ENCODE results near the gene SS18L1.

Gene SS18L1

GRCh38 chr20:62198931-62199330 is 55.4 kb downstream of the SS18L1 start:
- DNase-seq = no peak

GRCh38 chr20:62200491-62201172 is 57.1 kb downstream of the SS18L1 start:
- DNase-seq = no peak

GRCh38 chr20:62201173-62202082 is 57.9 kb downstream of the SS18L1 start:
- DNase-seq = peak; percentile 45

- DNase-seq = no peak
Measured at GRCh38 chr20:62202083-62202395, 58.5 kb downstream of the SS18L1 start.

DNA sequence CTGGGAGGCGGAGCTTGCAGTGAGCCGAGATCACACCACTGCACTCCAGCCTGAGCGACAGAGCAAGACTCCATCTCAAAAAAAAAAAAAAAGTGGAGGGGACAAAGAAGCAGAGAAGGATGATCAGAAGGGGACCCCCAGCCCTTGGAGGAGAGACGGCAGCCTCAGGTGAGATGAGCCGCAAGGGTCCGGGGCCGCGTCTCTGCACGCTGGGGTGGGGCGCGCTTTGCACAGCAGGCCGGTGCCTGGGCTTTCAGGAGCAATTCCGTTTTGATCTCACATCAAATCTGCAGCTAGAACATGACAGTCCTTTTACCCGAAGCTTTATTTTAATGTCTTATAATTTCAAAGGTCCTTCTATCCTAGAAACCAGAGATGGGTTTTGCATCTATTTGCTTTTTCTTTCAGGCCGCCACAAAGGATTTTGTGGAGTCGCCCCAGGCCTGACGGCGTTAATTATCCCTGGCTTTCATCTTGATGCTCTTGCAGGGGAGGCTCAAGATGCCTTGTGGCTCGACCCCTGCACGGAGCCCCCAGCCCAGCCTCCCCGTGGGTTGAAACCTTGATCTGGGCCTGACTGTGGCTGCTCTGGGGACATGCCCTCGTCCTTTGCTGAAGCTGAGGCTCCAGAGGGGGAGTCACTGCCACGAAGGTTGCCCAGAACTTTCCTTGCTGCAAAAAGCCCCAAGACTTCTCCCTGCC is 59.3 kb downstream of the SS18L1 start:
- DNase-seq = no peak

GRCh38 chr20:62203378-62204030 is 59.9 kb downstream of the SS18L1 start:
- DNase-seq = no peak

DNA sequence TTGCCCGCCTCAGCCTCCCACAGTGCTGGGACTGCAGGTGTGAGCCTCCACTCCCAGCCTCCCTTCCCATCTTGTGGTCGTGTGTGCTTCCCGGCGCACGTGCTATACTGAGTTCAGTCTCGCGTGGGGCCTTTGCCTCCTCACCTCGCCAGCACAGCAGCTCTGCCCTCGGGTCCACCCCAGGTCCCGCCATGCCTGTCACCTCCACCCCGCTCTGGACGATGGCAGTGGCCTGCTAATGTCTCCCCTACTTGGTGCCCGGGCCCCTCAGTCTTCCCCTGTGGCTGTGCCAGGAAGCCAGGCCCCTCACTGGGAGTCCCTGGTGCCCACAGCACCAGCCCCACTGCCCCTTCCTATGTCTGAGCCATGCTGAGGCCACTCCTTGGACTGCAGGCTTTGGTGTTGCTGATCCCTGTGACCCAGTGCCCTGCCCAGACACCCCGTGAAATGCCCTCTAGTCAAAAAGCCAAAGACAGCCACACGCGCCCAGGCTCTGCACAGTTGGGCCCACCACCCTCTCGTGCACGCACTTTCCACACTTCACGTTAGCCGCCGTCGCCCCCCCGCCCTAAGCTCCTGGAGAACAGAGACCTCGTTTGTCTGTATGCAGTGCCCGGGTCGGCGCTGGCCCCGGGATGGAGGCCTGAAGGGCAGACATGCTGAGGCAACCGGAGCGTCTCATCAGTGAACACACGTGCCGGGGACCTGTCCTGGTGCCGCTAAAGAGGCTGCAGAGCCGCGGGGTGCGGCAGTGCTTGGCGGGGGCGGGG is 62.2 kb downstream of the SS18L1 start:
- no peak for DNase-seq

DNA sequence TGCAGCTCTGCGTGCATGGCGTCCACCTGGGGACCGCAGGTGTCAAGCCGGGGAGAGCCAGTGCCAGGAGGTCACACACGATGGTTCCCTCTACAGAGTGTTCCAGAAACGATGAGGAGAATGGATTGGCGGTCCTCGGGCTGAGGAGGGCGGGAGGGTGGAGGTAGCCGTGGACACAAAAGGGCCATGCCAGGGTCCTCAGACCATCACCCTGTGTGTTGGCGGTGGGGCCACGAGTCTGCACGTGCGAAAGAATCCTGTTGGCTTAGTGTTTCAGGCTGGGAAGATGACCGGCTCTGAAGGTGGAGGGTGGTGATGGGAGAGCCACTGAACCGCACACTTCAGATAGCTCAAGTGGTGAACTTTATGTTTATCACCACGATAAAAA is 62.8 kb downstream of the SS18L1 start:
- DNase-seq = no peak

DNA sequence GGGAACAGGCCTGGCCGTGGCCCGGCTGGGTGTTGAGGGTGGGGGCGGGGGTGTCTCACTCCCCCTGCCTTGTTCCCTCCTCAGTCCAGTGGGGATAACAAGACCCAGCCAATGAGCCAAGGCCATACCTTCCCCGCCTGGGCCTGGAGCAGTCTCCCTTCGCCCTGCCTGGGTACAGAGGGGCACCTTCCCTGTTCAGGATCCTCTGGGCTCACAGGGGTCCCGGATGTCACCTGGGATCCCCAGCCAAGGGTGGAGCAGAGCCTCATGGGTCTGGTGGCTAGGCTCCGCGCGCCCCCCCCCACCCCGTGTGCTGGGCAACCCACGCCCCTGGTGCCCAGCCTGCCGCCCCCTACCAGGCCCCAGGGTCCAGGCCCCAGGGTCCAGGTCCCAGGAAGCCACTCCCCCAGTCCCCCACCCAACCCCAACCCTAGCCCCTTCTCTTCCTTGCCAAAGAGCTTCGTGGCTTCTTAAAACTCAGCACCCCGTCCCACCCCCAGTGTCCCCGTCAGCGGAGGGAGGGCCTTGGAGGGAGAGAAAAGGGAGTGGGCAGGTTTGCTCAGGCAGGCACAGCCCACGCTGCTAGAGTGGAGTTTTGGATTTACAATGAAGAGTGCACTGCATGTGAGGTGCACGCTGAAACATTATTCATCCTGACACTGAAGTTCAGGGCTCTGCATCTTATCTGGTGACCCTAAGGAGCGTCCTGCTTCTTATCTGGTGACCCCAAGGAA is 64.7 kb downstream of the SS18L1 start:
- no peak for DNase-seq

- no peak for DNase-seq
Measured at GRCh38 chr20:62208795-62209755, 65.5 kb downstream of the SS18L1 start.

DNA sequence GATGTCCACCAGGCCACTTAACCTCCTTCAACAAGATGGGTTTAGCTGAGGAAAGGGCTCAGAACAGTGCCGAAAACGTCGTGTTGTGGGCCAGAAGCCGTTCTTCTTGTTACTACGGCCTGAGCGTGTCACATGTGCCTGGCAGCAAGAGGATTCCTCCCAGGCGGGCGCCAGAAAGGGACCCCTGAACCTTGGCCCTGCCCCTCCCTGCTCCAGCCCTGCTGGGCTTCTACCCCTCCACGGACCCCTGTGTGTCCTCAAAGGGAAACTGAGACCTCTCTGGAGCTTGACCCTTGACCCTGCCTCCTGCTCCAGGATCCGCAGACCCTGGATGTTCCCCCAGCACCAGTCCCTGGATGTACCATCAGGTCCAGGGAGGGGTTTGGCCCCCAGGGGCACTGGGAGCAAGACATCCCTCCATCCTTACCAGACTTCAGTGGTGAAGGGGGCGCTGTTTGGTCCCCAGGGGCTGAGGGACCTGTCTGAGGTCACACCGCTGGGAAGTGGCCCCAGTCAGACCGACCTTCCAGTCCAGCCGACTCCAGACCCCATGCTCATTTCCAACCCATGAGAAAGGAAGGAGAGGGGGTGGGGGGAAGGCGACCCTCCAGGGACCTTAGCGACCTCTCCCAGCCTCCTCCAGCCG is 66.4 kb downstream of the SS18L1 start:
- DNase-seq = no peak

- no peak for DNase-seq
Measured at GRCh38 chr20:62210496-62210855, 66.9 kb downstream of the SS18L1 start.

GRCh38 chr20:62211216-62211615 is 67.6 kb downstream of the SS18L1 start:
- no peak for DNase-seq

- DNase-seq = no peak
Measured at GRCh38 chr20:62211769-62212288, 68.3 kb downstream of the SS18L1 start.

GRCh38 chr20:62212299-62212698 is 68.7 kb downstream of the SS18L1 start:
- DNase-seq = no peak

DNA sequence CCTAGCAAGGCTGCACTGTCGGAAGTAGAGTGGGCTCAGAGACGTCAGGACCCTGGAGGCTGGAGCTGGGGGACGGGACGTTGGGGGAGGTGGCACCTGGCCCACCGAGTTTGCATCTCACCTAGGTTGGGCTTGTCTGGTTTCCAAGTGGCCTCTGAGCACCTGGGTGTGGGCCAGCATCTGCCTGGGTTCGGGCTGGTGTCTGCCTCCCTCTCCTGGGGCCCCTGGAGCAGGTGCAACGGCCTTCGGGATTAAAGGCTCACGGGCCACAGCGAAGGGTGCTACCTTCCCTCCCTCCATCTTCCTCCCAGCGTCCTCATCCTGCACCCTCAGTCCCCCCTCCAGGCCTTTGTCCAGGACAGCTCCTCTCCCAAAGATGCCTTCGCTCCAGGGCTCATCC is 70.5 kb downstream of the SS18L1 start:
- no peak for DNase-seq

- DNase-seq = no peak
Measured at GRCh38 chr20:62215020-62215990, 71.7 kb downstream of the SS18L1 start.

- DNase-seq = no peak
Measured at GRCh38 chr20:62215991-62216635, 72.5 kb downstream of the SS18L1 start.

Measured in femur (tissue), 1 donor.